Measurements from ENCODE around the gene RAI1.

- TF ChIP-seq MLX (CRISPR knock-in tag; IDR thresholded peaks at IDR 0.05) (no peak), ZSCAN5A (CRISPR knock-in tag; IDR thresholded peaks at IDR 0.05; ENCODE audit: borderline replicate concordance) (no peak), TBL1XR1 (IDR thresholded peaks at IDR 0.05; ENCODE audit: borderline replicate concordance, low read length, partially characterized antibody) (no peak), CERS6 (CRISPR knock-in tag; IDR thresholded peaks at IDR 0.05) (no peak), EP300 (IDR thresholded peaks at IDR 0.05; ENCODE audit: low read depth in 2 of 2, low read length in 2 of 2) (no peak), EP300 (CRISPR knock-in tag; IDR thresholded peaks at IDR 0.05; ENCODE audit: borderline replicate concordance) (no peak), ZSCAN30 (CRISPR knock-in tag; IDR thresholded peaks at IDR 0.05) (no peak), KDM5A (IDR thresholded peaks at IDR 0.05; ENCODE audit: borderline replicate concordance, low read length) (no peak), CTCF (CRISPR knock-in tag; IDR thresholded peaks at IDR 0.05) (no peak), FOXM1 (CRISPR knock-in tag; IDR thresholded peaks at IDR 0.05) (no peak), KLF15 (CRISPR knock-in tag; IDR thresholded peaks at IDR 0.05; ENCODE audit: borderline replicate concordance) (no peak)
Observed at GRCh38 chr17:17752821-17753321, 71.6 kb downstream of the RAI1 start.

Measured in HepG2 (cell line).